ENCODE results near the gene ACER2.

DNA sequence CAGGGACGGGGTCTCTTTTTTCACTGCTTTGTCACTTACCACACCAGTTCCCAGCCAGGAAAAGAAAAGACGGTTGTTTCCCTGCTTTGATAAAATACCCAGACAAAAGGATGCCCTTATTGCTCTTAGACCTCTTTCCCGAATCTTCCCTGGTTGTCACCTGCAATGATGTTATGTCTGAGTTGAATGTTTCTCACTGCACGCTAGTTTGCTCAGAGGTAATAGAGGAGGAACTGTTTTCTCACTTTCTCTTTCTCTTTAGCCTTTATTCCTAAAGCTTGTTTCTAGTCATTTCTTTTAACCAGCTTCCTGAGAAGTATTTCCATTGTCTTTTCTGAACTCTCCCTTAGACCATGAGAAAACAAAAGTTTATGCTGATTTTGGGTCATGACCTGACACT is 32.9 kb downstream of the ACER2 start:
- no peak for TF ChIP-seq EZH2 (IDR thresholded peaks at IDR 0.05; ENCODE audit: insufficient read depth, low read length)
- TF ChIP-seq, protein P1, sequence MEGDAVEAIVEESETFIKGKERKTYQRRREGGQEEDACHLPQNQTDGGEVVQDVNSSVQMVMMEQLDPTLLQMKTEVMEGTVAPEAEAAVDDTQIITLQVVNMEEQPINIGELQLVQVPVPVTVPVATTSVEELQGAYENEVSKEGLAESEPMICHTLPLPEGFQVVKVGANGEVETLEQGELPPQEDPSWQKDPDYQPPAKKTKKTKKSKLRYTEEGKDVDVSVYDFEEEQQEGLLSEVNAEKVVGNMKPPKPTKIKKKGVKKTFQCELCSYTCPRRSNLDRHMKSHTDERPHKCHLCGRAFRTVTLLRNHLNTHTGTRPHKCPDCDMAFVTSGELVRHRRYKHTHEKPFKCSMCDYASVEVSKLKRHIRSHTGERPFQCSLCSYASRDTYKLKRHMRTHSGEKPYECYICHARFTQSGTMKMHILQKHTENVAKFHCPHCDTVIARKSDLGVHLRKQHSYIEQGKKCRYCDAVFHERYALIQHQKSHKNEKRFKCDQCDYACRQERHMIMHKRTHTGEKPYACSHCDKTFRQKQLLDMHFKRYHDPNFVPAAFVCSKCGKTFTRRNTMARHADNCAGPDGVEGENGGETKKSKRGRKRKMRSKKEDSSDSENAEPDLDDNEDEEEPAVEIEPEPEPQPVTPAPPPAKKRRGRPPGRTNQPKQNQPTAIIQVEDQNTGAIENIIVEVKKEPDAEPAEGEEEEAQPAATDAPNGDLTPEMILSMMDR (IDR thresholded peaks at IDR 0.05; ENCODE audit: insufficient read depth, low read depth, low read length) = no peak

Data from astrocyte (in vitro differentiated cells and primary cell).